ENCODE measurements around the gene CLNK. TPM values are rescaled to one million over a fixed set of nuclear protein-coding genes. Genes with fewer than 3 reads are reported as not detected.

The CLNK gene
- total RNA-seq, 2 experiments from 2014 or later: 0.10 TPM; not detected in 1

- Mint-ChIP-seq H3K4me3 (no peak overlapping the region), H3K4me1 (no peaks in the 10 kb centered on the region), H3K27ac (no peak overlapping the region), H3K27me3 (no peaks in the 10 kb centered on the region), H3K36me3 (ENCODE audit: low read depth) (no peaks in the 10 kb centered on the region), H3K9me3 (no peaks in the 10 kb centered on the region)
- ChIA-PET POLR2A (no interaction called here), CTCF (no interaction called here)
- no peak for DNase-seq
These were observed 9.7 kb upstream of the CLNK start for GRCh38 chr4:10694151-10694827.

- no peak for DNase-seq
- POLR2A ChIA-PET: no interaction called here
- peaks cover 3% of the 10 kb centered on the region for H3K9me3 Mint-ChIP-seq
- no peaks in the 10 kb centered on the region for H3K36me3 Mint-ChIP-seq (ENCODE audit: low read depth)
- no peak overlapping the region for H3K27ac Mint-ChIP-seq
- no peaks in the 10 kb centered on the region for H3K4me1 Mint-ChIP-seq
- CTCF ChIA-PET: no interaction called here
- no peaks in the 10 kb centered on the region for H3K27me3 Mint-ChIP-seq
- H3K4me3 Mint-ChIP-seq: no peak overlapping the region
These were observed 7.1 kb upstream of the CLNK start for GRCh38 chr4:10691651-10692050.

GRCh38 chr4:10690185-10690907 is 5.8 kb upstream of the CLNK start:
- Mint-ChIP-seq H3K27ac (no peak overlapping the region), H3K4me3 (no peak overlapping the region), H3K4me1 (no peaks in the 10 kb centered on the region), H3K36me3 (ENCODE audit: low read depth) (no peaks in the 10 kb centered on the region), H3K27me3 (no peaks in the 10 kb centered on the region), H3K9me3 (peaks cover 3% of the 10 kb centered on the region)
- CTCF ChIA-PET: no interaction called here
- no peak for DNase-seq
- POLR2A ChIA-PET: no interaction called here

GRCh38 chr4:10688846-10689245 is 4.3 kb upstream of the CLNK start:
- H3K4me1 Mint-ChIP-seq: no peaks in the 10 kb centered on the region
- H3K27ac Mint-ChIP-seq: no peak overlapping the region
- no peaks in the 10 kb centered on the region for H3K27me3 Mint-ChIP-seq
- no peak for DNase-seq
- H3K36me3 Mint-ChIP-seq (ENCODE audit: low read depth): no peaks in the 10 kb centered on the region
- CTCF ChIA-PET: no interaction called here
- peaks cover 3% of the 10 kb centered on the region for H3K9me3 Mint-ChIP-seq
- POLR2A ChIA-PET: no interaction called here
- H3K4me3 Mint-ChIP-seq: no peak overlapping the region

GRCh38 chr4:10688022-10688421 is 3.5 kb upstream of the CLNK start:
- Mint-ChIP-seq H3K4me3 (no peak overlapping the region), H3K9me3 (peaks cover 3% of the 10 kb centered on the region), H3K4me1 (no peaks in the 10 kb centered on the region), H3K27me3 (no peaks in the 10 kb centered on the region), H3K36me3 (ENCODE audit: low read depth) (no peaks in the 10 kb centered on the region), H3K27ac (no peak overlapping the region)
- POLR2A ChIA-PET: no interaction called here
- no peak for DNase-seq
- CTCF ChIA-PET: no interaction called here

- ChIA-PET CTCF (no interaction called here), POLR2A (no interaction called here)
- DNase-seq: no peak
- Mint-ChIP-seq H3K36me3 (ENCODE audit: low read depth) (no peaks in the 10 kb centered on the region), H3K27ac (no peak overlapping the region), H3K4me3 (no peak overlapping the region), H3K27me3 (no peaks in the 10 kb centered on the region), H3K9me3 (peaks cover 3% of the 10 kb centered on the region), H3K4me1 (no peaks in the 10 kb centered on the region)
These were observed 3.0 kb upstream of the CLNK start for GRCh38 chr4:10687526-10687925.

- CTCF ChIA-PET: interaction anchor here (1.2 kb wide), 1 partner anchor 12 kb away, joined by 3 read pairs; no protein-coding TSS in a partner anchor
- POLR2A ChIA-PET: no interaction called here
- no peaks in the 10 kb centered on the region for H3K4me1 Mint-ChIP-seq
- DNase-seq: no peak
- H3K27ac Mint-ChIP-seq: no peak overlapping the region
- no peak overlapping the region for H3K4me3 Mint-ChIP-seq
- H3K36me3 Mint-ChIP-seq (ENCODE audit: low read depth): no peaks in the 10 kb centered on the region
- peaks cover 1% of the 10 kb centered on the region for H3K27me3 Mint-ChIP-seq
- peaks cover 2% of the 10 kb centered on the region for H3K9me3 Mint-ChIP-seq
These were observed 2.2 kb downstream of the CLNK start for GRCh38 chr4:10682397-10682796.

GRCh38 chr4:10677796-10678497 is 6.6 kb downstream of the CLNK start:
- CTCF ChIA-PET: no interaction called here

GRCh38 chr4:10673817-10674369 is 10.7 kb downstream of the CLNK start:
- H3K9me3 Mint-ChIP-seq: peaks cover 7% of the 10 kb centered on the region
- no peak overlapping the region for H3K27ac Mint-ChIP-seq
- ChIA-PET CTCF (no interaction called here), POLR2A (no interaction called here)
- peaks cover 28% of the 10 kb centered on the region for H3K4me1 Mint-ChIP-seq
- DNase-seq: no peak
- H3K36me3 Mint-ChIP-seq (ENCODE audit: low read depth): no peaks in the 10 kb centered on the region
- H3K4me3 Mint-ChIP-seq: no peak overlapping the region
- H3K27me3 Mint-ChIP-seq: peaks cover under 1% of the 10 kb centered on the region

More at GRCh38 chr4:10677796-10678497, 6.6 kb downstream of the CLNK start:
- Mint-ChIP-seq H3K4me3 (no peak overlapping the region), H3K27ac (no peak overlapping the region), H3K36me3 (ENCODE audit: low read depth) (no peaks in the 10 kb centered on the region), H3K4me1 (peaks cover 16% of the 10 kb centered on the region), H3K9me3 (peaks cover 7% of the 10 kb centered on the region), H3K27me3 (peaks cover 1% of the 10 kb centered on the region)
- POLR2A ChIA-PET: no interaction called here
- DNase-seq: no peak

- Mint-ChIP-seq H3K4me3 (no peak overlapping the region), H3K4me1 (peaks cover 28% of the 10 kb centered on the region), H3K36me3 (ENCODE audit: low read depth) (no peaks in the 10 kb centered on the region), H3K27me3 (no peaks in the 10 kb centered on the region), H3K27ac (no peak overlapping the region), H3K9me3 (peaks cover 5% of the 10 kb centered on the region)
- POLR2A ChIA-PET: interaction anchor here (0.7 kb wide), 1 partner anchor 16 kb away, joined by 4 read pairs; no protein-coding TSS in a partner anchor
- no peak for DNase-seq
- CTCF ChIA-PET: no interaction called here
These were observed 12.2 kb downstream of the CLNK start for GRCh38 chr4:10672379-10672778.

GRCh38 chr4:10671799-10672198 is 12.8 kb downstream of the CLNK start:
- Mint-ChIP-seq H3K4me3 (no peak overlapping the region), H3K4me1 (peaks cover 28% of the 10 kb centered on the region), H3K27ac (peak overlapping the region; percentile 76), H3K36me3 (ENCODE audit: low read depth) (no peaks in the 10 kb centered on the region), H3K9me3 (peaks cover 4% of the 10 kb centered on the region), H3K27me3 (no peaks in the 10 kb centered on the region)
- POLR2A ChIA-PET: interaction anchor here (0.6 to 1.1 kb wide), 3 partner anchors 12 to 18 kb away, joined by 3 to 4 read pairs (median 3); no protein-coding TSS in a partner anchor
- CTCF ChIA-PET: no interaction called here
- no peak for DNase-seq

- Mint-ChIP-seq H3K9me3 (peaks cover 4% of the 10 kb centered on the region), H3K36me3 (ENCODE audit: low read depth) (no peaks in the 10 kb centered on the region)
- CTCF ChIA-PET: interaction anchor here (1.2 kb wide), 1 partner anchor 11 kb away, joined by 3 read pairs; no protein-coding TSS in a partner anchor
These were observed 13.2 kb downstream of the CLNK start for GRCh38 chr4:10671366-10671765.

GRCh38 chr4:10670321-10670720 is 14.2 kb downstream of the CLNK start:
- H3K4me1 Mint-ChIP-seq: peaks cover 21% of the 10 kb centered on the region
- POLR2A ChIA-PET: interaction anchor here (0.9 kb wide), 1 partner anchor 15 kb away, joined by 3 read pairs; no protein-coding TSS in a partner anchor
- CTCF ChIA-PET: interaction anchor here (0.6 to 1.2 kb wide), 2 partner anchors 10 to 13 kb away, joined by 3 read pairs; no protein-coding TSS in a partner anchor
- no peak overlapping the region for H3K4me3 Mint-ChIP-seq
- peaks cover 4% of the 10 kb centered on the region for H3K9me3 Mint-ChIP-seq
- H3K27me3 Mint-ChIP-seq: no peaks in the 10 kb centered on the region
- no peaks in the 10 kb centered on the region for H3K36me3 Mint-ChIP-seq (ENCODE audit: low read depth)
- H3K27ac Mint-ChIP-seq: no peak overlapping the region
- DNase-seq: no peak

More at GRCh38 chr4:10671366-10671765, 13.2 kb downstream of the CLNK start:
- H3K4me1 Mint-ChIP-seq: peaks cover 25% of the 10 kb centered on the region
- no peaks in the 10 kb centered on the region for H3K27me3 Mint-ChIP-seq
- peak; percentile 28 for DNase-seq
- POLR2A ChIA-PET: interaction anchor here (0.6 to 1.1 kb wide), 2 partner anchors 11 to 18 kb away, joined by 3 read pairs; no protein-coding TSS in a partner anchor
- H3K4me3 Mint-ChIP-seq: no peak overlapping the region
- peak overlapping the region; percentile 76 for H3K27ac Mint-ChIP-seq

All from activated CD4-positive, alpha-beta memory T cell treated with anti-CD3 and anti-CD28 coated beads, Interleukin-2, amount 10 ng/mL, durations not matched to agents 7 days and 5 days (primary cell).